Measurements from ENCODE around the gene SLC44A5. TPM values are rescaled to one million over a fixed set of nuclear protein-coding genes. Genes with fewer than 3 reads are reported as not detected.

Gene SLC44A5
- total RNA-seq, 1 experiment from 2014 or later: 0.80 TPM

- no peaks in the 10 kb centered on the region for H3K9me3 ChIP-seq (ENCODE audit: low read depth, low read length, poor library complexity, severe bottlenecking)
- no peaks in the 10 kb centered on the region for H3K4me1 ChIP-seq (ENCODE audit: insufficient read depth, low read length, poor library complexity, severe bottlenecking)
- CTCF ChIA-PET: no interaction called here
- no peak for TF ChIP-seq CTCF (conservative IDR thresholded peaks at IDR 0.05; ENCODE audit: low read depth, low read length)
- TF ChIP-seq EZH2 (IDR thresholded peaks at IDR 0.05; ENCODE audit: borderline replicate concordance, low read depth, low read length, poor library complexity, severe bottlenecking): no peak
- POLR2A ChIA-PET (ENCODE audit: low non-redundant PET): interaction anchor here (0.6 kb wide), 1 partner anchor 58 kb away, joined by 22 read pairs; no protein-coding TSS in a partner anchor
- no peak overlapping the region for H3K4me3 ChIP-seq (ENCODE audit: low read depth, low read length, poor library complexity, severe bottlenecking)
- intact Hi-C loops (cut with micrococcal nuclease; ENCODE audit: unreplicated experiment): no loop called here
- H3K27ac ChIP-seq (ENCODE audit: low read depth, low read length, poor library complexity, severe bottlenecking): no peak overlapping the region
- no peak for DNase-seq (ENCODE audit: low spot score)
- no TSS peak for BruUV-seq (replicated peaks)
- no peaks in the 10 kb centered on the region for H3K36me3 ChIP-seq (ENCODE audit: insufficient read depth, low read length, poor library complexity, severe bottlenecking)
- H3K27me3 ChIP-seq (replicated peaks; ENCODE audit: insufficient read depth, low read depth, low read length, poor library complexity): no peaks in the 10 kb centered on the region
These were observed 82.9 kb downstream of the SLC44A5 start for GRCh38 chr1:75528001-75528400.

GRCh38 chr1:75522389-75522788 lies 88.5 kb downstream of the SLC44A5 start:
- Histone ChIP-seq H3K4me3 (ENCODE audit: low read depth, low read length, poor library complexity, severe bottlenecking) (no peak overlapping the region), H3K27me3 (replicated peaks; ENCODE audit: insufficient read depth, low read depth, low read length, poor library complexity) (no peaks in the 10 kb centered on the region), H3K9me3 (ENCODE audit: low read depth, low read length, poor library complexity, severe bottlenecking) (no peaks in the 10 kb centered on the region), H3K4me1 (ENCODE audit: insufficient read depth, low read length, poor library complexity, severe bottlenecking) (no peaks in the 10 kb centered on the region), H3K27ac (ENCODE audit: low read depth, low read length, poor library complexity, severe bottlenecking) (no peak overlapping the region), H3K36me3 (ENCODE audit: insufficient read depth, low read length, poor library complexity, severe bottlenecking) (no peaks in the 10 kb centered on the region)
- no TSS peak for BruUV-seq (replicated peaks)
- TF ChIP-seq CTCF (conservative IDR thresholded peaks at IDR 0.05; ENCODE audit: low read depth, low read length) (no peak), EZH2 (IDR thresholded peaks at IDR 0.05; ENCODE audit: borderline replicate concordance, low read depth, low read length, poor library complexity, severe bottlenecking) (no peak)
- ChIA-PET CTCF (no interaction called here), POLR2A (ENCODE audit: low non-redundant PET) (no interaction called here)
- intact Hi-C loops (cut with micrococcal nuclease; ENCODE audit: unreplicated experiment): no loop called here
- DNase-seq (ENCODE audit: low spot score): no peak

GRCh38 chr1:75521658-75522057 lies 89.3 kb downstream of the SLC44A5 start:
- TF ChIP-seq EZH2 (IDR thresholded peaks at IDR 0.05; ENCODE audit: borderline replicate concordance, low read depth, low read length, poor library complexity, severe bottlenecking): no peak
- no peak for TF ChIP-seq CTCF (conservative IDR thresholded peaks at IDR 0.05; ENCODE audit: low read depth, low read length)
- no TSS peak for BruUV-seq (replicated peaks)
- ChIA-PET CTCF (no interaction called here), POLR2A (ENCODE audit: low non-redundant PET) (no interaction called here)
- DNase-seq (ENCODE audit: low spot score): no peak
- Histone ChIP-seq H3K27me3 (replicated peaks; ENCODE audit: insufficient read depth, low read depth, low read length, poor library complexity) (no peaks in the 10 kb centered on the region), H3K9me3 (ENCODE audit: low read depth, low read length, poor library complexity, severe bottlenecking) (no peaks in the 10 kb centered on the region), H3K36me3 (ENCODE audit: insufficient read depth, low read length, poor library complexity, severe bottlenecking) (no peaks in the 10 kb centered on the region), H3K4me3 (ENCODE audit: low read depth, low read length, poor library complexity, severe bottlenecking) (no peak overlapping the region), H3K27ac (ENCODE audit: low read depth, low read length, poor library complexity, severe bottlenecking) (no peak overlapping the region), H3K4me1 (ENCODE audit: insufficient read depth, low read length, poor library complexity, severe bottlenecking) (no peaks in the 10 kb centered on the region)
- intact Hi-C loops (cut with micrococcal nuclease; ENCODE audit: unreplicated experiment): no loop called here
